ENCODE measurements around the gene CDCA4.

DNA sequence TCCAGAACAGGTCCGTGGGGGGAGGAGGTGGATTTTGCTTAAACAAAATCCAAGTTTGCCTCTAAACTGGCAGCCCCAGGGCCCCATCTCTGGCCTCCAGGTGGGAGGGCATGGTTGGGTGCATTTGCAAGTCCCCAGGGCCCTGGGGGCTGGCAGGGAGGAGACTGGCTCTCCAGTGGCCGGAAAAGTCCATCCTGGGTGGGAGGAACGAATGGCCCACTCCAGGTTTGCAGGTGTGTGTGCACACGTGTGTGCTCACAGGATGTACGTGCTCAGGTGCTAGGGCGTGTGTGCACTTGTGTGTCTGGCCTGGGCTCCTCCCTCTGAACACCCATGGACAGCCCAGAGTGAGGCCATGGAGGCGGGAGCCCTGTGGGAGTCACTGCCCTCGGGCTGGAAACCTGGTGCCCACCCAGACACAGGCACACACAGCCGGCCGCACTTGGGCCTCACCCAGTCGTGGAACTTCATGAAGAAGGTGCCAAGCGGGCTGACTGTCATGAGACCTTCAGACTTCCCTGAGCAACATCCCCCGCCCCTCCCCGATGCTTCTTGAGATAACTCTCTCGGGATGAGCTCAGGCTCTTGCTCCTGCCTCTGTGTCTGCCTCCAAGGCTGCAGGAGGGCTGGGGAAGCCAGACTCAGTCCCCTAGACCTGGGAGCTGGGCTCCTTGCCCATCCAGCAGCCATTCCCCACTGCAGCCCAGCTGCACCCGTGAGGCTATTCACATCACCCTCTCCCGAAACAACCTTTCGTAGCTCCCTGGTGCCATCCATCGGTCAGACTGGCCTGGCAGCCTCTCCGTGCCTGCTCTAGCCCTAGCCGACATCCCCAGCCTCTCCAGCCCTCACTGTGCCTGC lies 52.1 kb downstream of the CDCA4 start:
- TF ChIP-seq, protein P1, sequence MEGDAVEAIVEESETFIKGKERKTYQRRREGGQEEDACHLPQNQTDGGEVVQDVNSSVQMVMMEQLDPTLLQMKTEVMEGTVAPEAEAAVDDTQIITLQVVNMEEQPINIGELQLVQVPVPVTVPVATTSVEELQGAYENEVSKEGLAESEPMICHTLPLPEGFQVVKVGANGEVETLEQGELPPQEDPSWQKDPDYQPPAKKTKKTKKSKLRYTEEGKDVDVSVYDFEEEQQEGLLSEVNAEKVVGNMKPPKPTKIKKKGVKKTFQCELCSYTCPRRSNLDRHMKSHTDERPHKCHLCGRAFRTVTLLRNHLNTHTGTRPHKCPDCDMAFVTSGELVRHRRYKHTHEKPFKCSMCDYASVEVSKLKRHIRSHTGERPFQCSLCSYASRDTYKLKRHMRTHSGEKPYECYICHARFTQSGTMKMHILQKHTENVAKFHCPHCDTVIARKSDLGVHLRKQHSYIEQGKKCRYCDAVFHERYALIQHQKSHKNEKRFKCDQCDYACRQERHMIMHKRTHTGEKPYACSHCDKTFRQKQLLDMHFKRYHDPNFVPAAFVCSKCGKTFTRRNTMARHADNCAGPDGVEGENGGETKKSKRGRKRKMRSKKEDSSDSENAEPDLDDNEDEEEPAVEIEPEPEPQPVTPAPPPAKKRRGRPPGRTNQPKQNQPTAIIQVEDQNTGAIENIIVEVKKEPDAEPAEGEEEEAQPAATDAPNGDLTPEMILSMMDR (IDR thresholded peaks at IDR 0.05; ENCODE audit: extremely low read depth in 1 of 2, insufficient read depth in 1 of 2, low read depth in 1 of 2, low read length in 2 of 2): peak; percentile 7 to 52
- no peak for TF ChIP-seq POLR2A (IDR thresholded peaks at IDR 0.05; ENCODE audit: low read depth, low read length)
